IMR-90 (cell line): Measurements from ENCODE around the gene TACC2. TPM values are rescaled to one million over a fixed set of nuclear protein-coding genes. Genes with fewer than 3 reads are reported as not detected.

Experiments
- ATAC-seq: fragments of 200-7000 bp; cut with Tn5 transposase; 2 replicates; pipeline ENCODE4 v1.9.1; 2020; ENCODE audit warnings: low read depth, mild to moderate bottlenecking, moderate library complexity
- BruUV-seq: library from RNA; stranded (reverse); fragments of 400-500 nt; replicated peaks from 2 replicates; lab custom pipeline; 2021; lab: Mats Ljungman, UMichigan
- CTCF ChIA-PET: fragments of 300-600 bp; formaldehyde crosslinking; extraction: SDS; loops from one replicate; lab custom pipeline; 2021; ENCODE audit warnings: antibody characterized with exemption; lab: Yijun Ruan, JAX
- POLR2A ChIA-PET: fragments of 300-600 bp; sonication (Branson Sonifier 250); formaldehyde crosslinking; loops from one replicate; lab custom pipeline; 2022; ENCODE audit warnings: antibody characterized with exemption; ENCODE audit not compliant: unreplicated experiment; lab: Charles Lee
- DNase-seq: peaks from one replicate; pipeline ENCODE4 v3.0.0; 2013
- H2AFZ ChIP-seq: replicated peaks from 2 replicates; pipeline ENCODE3; 2013; ENCODE audit warnings: low read length, mild to moderate bottlenecking; ENCODE audit not compliant: poor library complexity
- H2AK5ac ChIP-seq: 2 replicates; pipeline ENCODE4 v1.6.1; 2013; ENCODE audit warnings: low read depth, low read length, inconsistent platforms
- H2AK9ac ChIP-seq: replicated peaks from 2 replicates; pipeline ENCODE3; 2013; ENCODE audit warnings: mild to moderate bottlenecking, low read depth, low read length, moderate library complexity; ENCODE audit not compliant: poor library complexity
- H2BK120ac ChIP-seq: 2 replicates; pipeline ENCODE4 v1.6.1; 2013; ENCODE audit warnings: low read depth, low read length, inconsistent platforms
- H2BK15ac ChIP-seq: 3 replicates; pipeline ENCODE4 v1.6.1; 2013; ENCODE audit warnings: low read depth, low read length, inconsistent platforms
- H2BK20ac ChIP-seq: 2 replicates; pipeline ENCODE4 v1.6.1; 2013; ENCODE audit warnings: low read depth, mild to moderate bottlenecking, inconsistent platforms, low read length, moderate library complexity
- H2BK5ac ChIP-seq: 2 replicates; pipeline ENCODE4 v1.6.1; 2013; ENCODE audit warnings: mild to moderate bottlenecking, low read depth, low read length, inconsistent platforms; ENCODE audit not compliant: poor library complexity, severe bottlenecking
- H3K14ac ChIP-seq: replicated peaks from 2 replicates; pipeline ENCODE4 v1.6.1; 2013; ENCODE audit warnings: low read depth, low read length, inconsistent platforms
- H3K18ac ChIP-seq: 2 replicates; pipeline ENCODE4 v1.6.1; 2013; ENCODE audit warnings: low read depth, low read length, control low read depth
- H3K23ac ChIP-seq: 2 replicates; pipeline ENCODE4 v1.6.1; 2013; ENCODE audit warnings: low read depth, low read length, inconsistent platforms
- H3K27ac ChIP-seq: 2 replicates; pipeline ENCODE4 v1.5.1; 2013; ENCODE audit warnings: mild to moderate bottlenecking, control low read depth, low read length; ENCODE audit not compliant: insufficient read depth
- H3K27me3 ChIP-seq: 2 replicates; pipeline ENCODE4 v1.6.1; 2013; ENCODE audit warnings: low read length; ENCODE audit not compliant: control insufficient read depth, insufficient read depth
- H3K36me3 ChIP-seq: 2 replicates; pipeline ENCODE4 v1.6.1; 2013; ENCODE audit warnings: low read length, mixed read lengths; ENCODE audit not compliant: control insufficient read depth, insufficient read depth
- H3K4ac ChIP-seq: 2 replicates; pipeline ENCODE4 v1.6.1; 2013; ENCODE audit warnings: low read depth, low read length, inconsistent platforms
- H3K4me1 ChIP-seq: 2 replicates; pipeline ENCODE4 v1.6.1; 2013; ENCODE audit warnings: low read length, mixed read lengths; ENCODE audit not compliant: control insufficient read depth, insufficient read depth
- H3K4me2 ChIP-seq: 2 replicates; pipeline ENCODE4 v1.6.1; 2013; ENCODE audit warnings: low read depth, mild to moderate bottlenecking, control low read depth, low read length, moderate library complexity
- H3K4me3 ChIP-seq: 2 replicates; pipeline ENCODE4 v1.5.1; 2013; ENCODE audit warnings: low read depth, mild to moderate bottlenecking, control low read depth, low read length, moderate library complexity; ENCODE audit not compliant: insufficient read depth
- H3K56ac ChIP-seq: 2 replicates; pipeline ENCODE4 v1.6.1; 2013; ENCODE audit warnings: low read length, inconsistent platforms; ENCODE audit not compliant: insufficient read depth; ENCODE audit errors: extremely low read depth
- H3K79me1 ChIP-seq, 2 experiments: 2 replicates each; pipeline ENCODE4 v1.6.1; 2013; ENCODE audit warnings: low read length in 2 of 2, inconsistent platforms in 1 of 2, low read depth in 1 of 2
- H3K9ac ChIP-seq: 2 replicates; pipeline ENCODE4 v1.6.1; 2013; ENCODE audit warnings: low read depth, low read length, control low read depth
- H3K9me1 ChIP-seq: 2 replicates; pipeline ENCODE4 v1.6.1; 2013; ENCODE audit warnings: low read length, inconsistent platforms; ENCODE audit not compliant: insufficient read depth
- H3K9me3 ChIP-seq: 2 replicates; pipeline ENCODE4 v1.6.1; 2013; ENCODE audit warnings: low read length; ENCODE audit not compliant: control insufficient read depth, insufficient read depth
- H4K20me1 ChIP-seq: 2 replicates; pipeline ENCODE4 v1.6.1; 2013; ENCODE audit warnings: low read length, inconsistent platforms; ENCODE audit not compliant: insufficient read depth
- H4K5ac ChIP-seq: 2 replicates; pipeline ENCODE4 v1.6.1; 2013; ENCODE audit warnings: mild to moderate bottlenecking, low read depth, low read length, control low read depth
- H4K8ac ChIP-seq, 2 experiments: 2 replicates each; pipeline ENCODE4 v1.6.1; 2013; ENCODE audit warnings: low read depth in 2 of 2, low read length in 2 of 2, control low read depth in 1 of 2, inconsistent platforms in 1 of 2
- H4K91ac ChIP-seq: 2 replicates; pipeline ENCODE4 v1.6.1; 2013; ENCODE audit warnings: low read depth, low read length, inconsistent platforms; ENCODE audit not compliant: insufficient read depth
- BHLHE40 ChIP-seq: fragments of 150-350 bp; IDR thresholded peaks from 2 replicates; pipeline ENCODE4 v1.6.1; 2016; ENCODE audit warnings: mild to moderate bottlenecking, low read depth, low read length
- CHD1 ChIP-seq: IDR thresholded peaks from 2 replicates; pipeline ENCODE4 v1.6.1; 2012; ENCODE audit warnings: low read depth, low read length, improper control_type of control experiment
- CTCF ChIP-seq: conservative IDR thresholded peaks from 2 replicates; pipeline ENCODE4 v1.5.1; 2012; ENCODE audit warnings: mild to moderate bottlenecking, low read depth, low read length, improper control_type of control experiment
- ELK1 ChIP-seq: fragments of 150-350 bp; IDR thresholded peaks from 2 replicates; pipeline ENCODE4 v1.6.1; 2016; ENCODE audit warnings: low read depth, mild to moderate bottlenecking, low read length, moderate library complexity, borderline replicate concordance
- FOS ChIP-seq: fragments of 150-350 bp; IDR thresholded peaks from 2 replicates; pipeline ENCODE4 v1.6.1; 2016; ENCODE audit warnings: low read depth, low read length
- MAFK ChIP-seq: IDR thresholded peaks from 2 replicates; pipeline ENCODE4 v1.6.1; 2012; ENCODE audit warnings: low read depth, low read length, improper control_type of control experiment
- MXI1 ChIP-seq: IDR thresholded peaks from 2 replicates; pipeline ENCODE4 v1.6.1; 2012; ENCODE audit warnings: low read depth, mild to moderate bottlenecking, low read length, moderate library complexity, borderline replicate concordance
- RFX5 ChIP-seq: IDR thresholded peaks from 2 replicates; pipeline ENCODE4 v1.8.0; 2012; ENCODE audit warnings: low read depth, mild to moderate bottlenecking, low read length, moderate library complexity
- SMC3 ChIP-seq: fragments of 150-350 bp; IDR thresholded peaks from 2 replicates; pipeline ENCODE4 v1.6.1; 2016; ENCODE audit warnings: low read depth, mild to moderate bottlenecking, antibody characterized with exemption, low read length, moderate library complexity
- USF2 ChIP-seq: fragments of 150-350 bp; IDR thresholded peaks from 2 replicates; pipeline ENCODE4 v1.6.1; 2017; ENCODE audit warnings: mild to moderate bottlenecking, antibody characterized with exemption, low read length, low read depth
- WGBS, 2 experiments: methylation state at CpG; one replicate each; pipeline versions ENCODE4 v1.1.5 to v1.1.7; 2013; ENCODE audit warnings: missing lambda C conversion rate in 2 of 2; ENCODE audit not compliant: insufficient read length in 1 of 2; ENCODE audit errors: extremely low coverage in 2 of 2; 5-methylcytosine and 5-hydroxymethylcytosine counted together
- dilution Hi-C: fragments of 300-500 bp; cut with HindIII; formaldehyde crosslinking; loops from one replicate; pipeline ENCODE4 v1.14.3; 2018; ENCODE audit warnings: low sequenced_read_pairs; ENCODE audit not compliant: unreplicated experiment
- in situ Hi-C: fragments of 300-500 bp; cut with MboI; formaldehyde crosslinking; loops from 3 replicates; pipeline ENCODE4 v1.14.3; 2019; ENCODE audit warnings: low sequenced_read_pairs, inconsistent platforms, mixed read lengths
- intact Hi-C: fragments of 100-400 bp; cut with micrococcal nuclease; formaldehyde crosslinking; loops from 2 replicates; pipeline ENCODE4 v1.10.0; 2022
- polyA plus RNA-seq, 3 experiments: library from polyadenylated mRNA; depleted of rRNA; stranded (reverse); fragments of >200 nt; gene quantifications; 2 replicates each; pipeline ENCODE4 v1.2.3, GENCODE V29; 2012; ENCODE audit warnings: low replicate concordance in 1 of 3
- total RNA-seq: library from RNA; depleted of rRNA; stranded (reverse); fragments of >200 nt; gene quantifications from 2 replicates; pipeline ENCODE4 v1.2.3, GENCODE V29; 2012

TACC2 gene
- total and polyA plus RNA-seq, 2 of the 4 experiments (the other 2 are of a cell fraction), result 2.9 to 15.4 TPM

- no peak overlapping the region for H3K56ac ChIP-seq
- no peaks in the 10 kb centered on the region for H3K79me1 ChIP-seq
- no peak overlapping the region for H4K8ac ChIP-seq
- H3K4me1 ChIP-seq, result no peaks in the 10 kb centered on the region
- intact Hi-C loops (no loop called here), in situ Hi-C loops (no loop called here), dilution Hi-C loops (no loop called here)
- H4K20me1 ChIP-seq, result no peaks in the 10 kb centered on the region
- no peak overlapping the region for H3K9ac ChIP-seq
- TF ChIP-seq CTCF (no peak), BHLHE40 (no peak), SMC3 (no peak), USF2 (no peak), MXI1 (no peak), RFX5 (no peak), MAFK (no peak), CHD1 (no peak), ELK1 (no peak), FOS (no peak)
- H4K91ac ChIP-seq, result no peak overlapping the region
- no peak overlapping the region for H4K5ac ChIP-seq
- no peak overlapping the region for H2BK120ac ChIP-seq
- no peak overlapping the region for H2AK9ac ChIP-seq
- no peak overlapping the region for H2BK5ac ChIP-seq
- no peak overlapping the region for H2BK20ac ChIP-seq
- H3K27ac ChIP-seq, result no peak overlapping the region
- no peak overlapping the region for H3K4me3 ChIP-seq
- H3K23ac ChIP-seq, result no peak overlapping the region
- BruUV-seq, result no TSS peak
- H3K36me3 ChIP-seq, result 0 out of 2 replicates have a peak, but pooled peaks cover 2% of the 10 kb centered on the region
- H3K27me3 ChIP-seq, result no peaks in the 10 kb centered on the region
- no peak for DNase-seq
- H3K14ac ChIP-seq, result no peak overlapping the region
- peak; percentile 63 for ATAC-seq
- no peak overlapping the region for H3K4me2 ChIP-seq
- no peak overlapping the region for H2AK5ac ChIP-seq
- no peak overlapping the region for H2AFZ ChIP-seq
- peaks cover 3% of the 10 kb centered on the region; the same call in 1 of the 2 replicates for H3K9me1 ChIP-seq
- WGBS, 2 experiments, result no CpG with 5 or more reads among the region's 3 CpGs
- no peak overlapping the region for H2BK15ac ChIP-seq
- H3K9me3 ChIP-seq, result no peaks in the 10 kb centered on the region
- CTCF ChIA-PET, result no interaction called here
- POLR2A ChIA-PET, result no interaction called here
- no peak overlapping the region for H3K4ac ChIP-seq
- H3K18ac ChIP-seq, result no peak overlapping the region
Observed at GRCh38 chr10:121949451-121949850, 39.5 kb upstream of the TACC2 start.
